ENCODE data around the gene DUSP7. TPM values are rescaled to one million over a fixed set of nuclear protein-coding genes. Genes with fewer than 3 reads are reported as not detected.

DUSP7 gene
- total RNA-seq, 1 donor from 2014 or later, result 59.9 TPM

- Histone ChIP-seq H3K27ac (peak overlapping the region; percentile 87), H3K27me3 (no peaks in the 10 kb centered on the region), H3K9me3 (no peaks in the 10 kb centered on the region), H3K36me3 (no peaks in the 10 kb centered on the region), H3K4me1 (peaks cover 33% of the 10 kb centered on the region), H3K4me3 (no peak overlapping the region)
- intact Hi-C loops (cut with DNase I), result no loop called here
- DNase-seq (ENCODE audit: extremely low spot score in 2 of 2), result no peak
- no peak for TF ChIP-seq POLR2AphosphoS5 (IDR thresholded peaks at IDR 0.05; ENCODE audit: insufficient read depth in 1 of 2, low read depth in 1 of 2)
- no peak for TF ChIP-seq CTCF (IDR thresholded peaks at IDR 0.05)
- TF ChIP-seq POLR2A (IDR thresholded peaks at IDR 0.05), result no peak
Measured at GRCh38 chr3:52091586-52092270, 35.4 kb upstream of the DUSP7 start.

GRCh38 chr3:52090933-52091468 lies 34.6 kb upstream of the DUSP7 start:
- peak overlapping the region; percentile 87 for H3K27ac ChIP-seq
- H3K27me3 ChIP-seq, result no peaks in the 10 kb centered on the region
- no peaks in the 10 kb centered on the region for H3K36me3 ChIP-seq
- intact Hi-C loops (cut with DNase I), result no loop called here
- DNase-seq (ENCODE audit: extremely low spot score in 2 of 2), result no peak
- peaks cover 37% of the 10 kb centered on the region for H3K4me1 ChIP-seq
- no peaks in the 10 kb centered on the region for H3K9me3 ChIP-seq
- no peak overlapping the region for H3K4me3 ChIP-seq
- no peak for TF ChIP-seq POLR2A (IDR thresholded peaks at IDR 0.05)

GRCh38 chr3:52090131-52090932 lies 34.0 kb upstream of the DUSP7 start:
- Histone ChIP-seq H3K27me3 (no peaks in the 10 kb centered on the region), H3K4me3 (no peak overlapping the region), H3K4me1 (peaks cover 37% of the 10 kb centered on the region), H3K27ac (peak overlapping the region; percentile 87), H3K36me3 (no peaks in the 10 kb centered on the region), H3K9me3 (no peaks in the 10 kb centered on the region)
- no peak for DNase-seq (ENCODE audit: extremely low spot score in 2 of 2)
- intact Hi-C loops (cut with DNase I), result no loop called here
- no peak for TF ChIP-seq CTCF (IDR thresholded peaks at IDR 0.05)
- TF ChIP-seq POLR2AphosphoS5 (IDR thresholded peaks at IDR 0.05; ENCODE audit: insufficient read depth in 1 of 2, low read depth in 1 of 2), result peak in 1 of 2 donors; percentile 38
- no peak for TF ChIP-seq POLR2A (IDR thresholded peaks at IDR 0.05)

- intact Hi-C loops (cut with DNase I), result no loop called here
- H3K4me1 ChIP-seq, result peaks cover 37% of the 10 kb centered on the region
- no peaks in the 10 kb centered on the region for H3K36me3 ChIP-seq
- no peak overlapping the region for H3K4me3 ChIP-seq
- DNase-seq (ENCODE audit: extremely low spot score in 2 of 2), result no peak
- TF ChIP-seq CTCF (IDR thresholded peaks at IDR 0.05), result no peak
- no peak for TF ChIP-seq POLR2A (IDR thresholded peaks at IDR 0.05)
- TF ChIP-seq POLR2AphosphoS5 (IDR thresholded peaks at IDR 0.05; ENCODE audit: insufficient read depth in 1 of 2, low read depth in 1 of 2), result no peak
- H3K27me3 ChIP-seq, result no peaks in the 10 kb centered on the region
- H3K9me3 ChIP-seq, result no peaks in the 10 kb centered on the region
- H3K27ac ChIP-seq, result peak overlapping the region; percentile 87
Measured at GRCh38 chr3:52089691-52090090, 33.3 kb upstream of the DUSP7 start.

GRCh38 chr3:52088445-52089367 lies 32.3 kb upstream of the DUSP7 start:
- Histone ChIP-seq H3K9me3 (no peaks in the 10 kb centered on the region), H3K36me3 (no peaks in the 10 kb centered on the region), H3K4me1 (peaks cover 37% of the 10 kb centered on the region), H3K4me3 (no peak overlapping the region), H3K27me3 (no peaks in the 10 kb centered on the region), H3K27ac (peak overlapping the region; percentile 87)
- no peak for DNase-seq (ENCODE audit: extremely low spot score in 2 of 2)
- intact Hi-C loops (cut with DNase I), result no loop called here
- TF ChIP-seq POLR2A (IDR thresholded peaks at IDR 0.05) (no peak), CTCF (IDR thresholded peaks at IDR 0.05) (no peak), POLR2AphosphoS5 (IDR thresholded peaks at IDR 0.05; ENCODE audit: insufficient read depth in 1 of 2, low read depth in 1 of 2) (no peak)
